ENCODE measurements around the gene JAZF1.

- TF ChIP-seq CTCF (IDR thresholded peaks at IDR 0.05) (no peak), ZFX (IDR thresholded peaks at IDR 0.05; ENCODE audit: borderline replicate concordance) (no peak)
These were observed 39.6 kb downstream of the JAZF1 start for GRCh38 chr7:28140979-28141378.

All from 22Rv1 (cell line).